Breast epithelium (tissue), 3 donors: ENCODE data around the gene TCERG1L.

Source experiments
- POLR2A ChIP-seq: fragments of 450-650 bp; IDR thresholded peaks from one replicate; pipeline ENCODE4 v1.6.1; 2016; ENCODE audit warnings: antibody characterized with exemption, mild to moderate bottlenecking, moderate library complexity
- POLR2AphosphoS5 ChIP-seq, 3 donors: sonication (generic); formaldehyde crosslinking; IDR thresholded peaks; one replicate each; pipeline ENCODE4 v1.6.1; 2017; ENCODE audit warnings: antibody characterized with exemption in 3 of 3
- TF ChIP-seq, protein P1 (sequence below), 3 donors: fragments of 450-650 bp; IDR thresholded peaks; one replicate each; pipeline ENCODE4 v1.5.1; 2016 to 2017; ENCODE audit warnings: antibody characterized with exemption in 3 of 3, mild to moderate bottlenecking in 3 of 3, moderate library complexity in 3 of 3

DNA sequence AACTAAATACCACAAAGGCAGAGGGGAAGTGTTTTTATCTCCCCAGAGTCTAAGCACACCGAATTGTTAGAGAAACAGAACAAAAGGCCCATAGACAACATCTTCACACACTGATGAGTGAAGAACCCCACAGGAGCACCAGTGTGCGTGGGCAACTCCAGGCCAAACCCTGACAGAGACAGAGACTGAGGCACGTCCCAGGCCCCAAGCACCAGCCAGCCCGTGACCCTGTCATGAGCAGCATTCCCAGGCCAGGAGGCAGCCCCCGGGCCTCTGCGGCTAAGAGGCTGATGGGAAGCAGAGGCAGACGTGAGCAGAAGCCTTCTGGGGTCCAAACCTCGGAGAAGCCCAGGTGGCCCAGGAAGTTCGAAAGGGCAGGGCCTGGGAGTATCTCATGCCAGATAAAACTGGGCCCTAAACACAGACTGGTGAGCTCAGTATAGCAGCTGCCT lies 184.4 kb downstream of the TCERG1L start:
- TF ChIP-seq, protein P1, sequence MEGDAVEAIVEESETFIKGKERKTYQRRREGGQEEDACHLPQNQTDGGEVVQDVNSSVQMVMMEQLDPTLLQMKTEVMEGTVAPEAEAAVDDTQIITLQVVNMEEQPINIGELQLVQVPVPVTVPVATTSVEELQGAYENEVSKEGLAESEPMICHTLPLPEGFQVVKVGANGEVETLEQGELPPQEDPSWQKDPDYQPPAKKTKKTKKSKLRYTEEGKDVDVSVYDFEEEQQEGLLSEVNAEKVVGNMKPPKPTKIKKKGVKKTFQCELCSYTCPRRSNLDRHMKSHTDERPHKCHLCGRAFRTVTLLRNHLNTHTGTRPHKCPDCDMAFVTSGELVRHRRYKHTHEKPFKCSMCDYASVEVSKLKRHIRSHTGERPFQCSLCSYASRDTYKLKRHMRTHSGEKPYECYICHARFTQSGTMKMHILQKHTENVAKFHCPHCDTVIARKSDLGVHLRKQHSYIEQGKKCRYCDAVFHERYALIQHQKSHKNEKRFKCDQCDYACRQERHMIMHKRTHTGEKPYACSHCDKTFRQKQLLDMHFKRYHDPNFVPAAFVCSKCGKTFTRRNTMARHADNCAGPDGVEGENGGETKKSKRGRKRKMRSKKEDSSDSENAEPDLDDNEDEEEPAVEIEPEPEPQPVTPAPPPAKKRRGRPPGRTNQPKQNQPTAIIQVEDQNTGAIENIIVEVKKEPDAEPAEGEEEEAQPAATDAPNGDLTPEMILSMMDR (IDR thresholded peaks at IDR 0.05), result no peak
- TF ChIP-seq POLR2AphosphoS5 (IDR thresholded peaks at IDR 0.05) (no peak), POLR2A (no peak)
